CMK (cell line): ENCODE results near the gene KDSR.

Experiments
- DNase-seq: peaks from one replicate; pipeline ENCODE4 v3.0.0-alpha.2; 2010; ENCODE audit warnings: low read depth

KDSR gene

GRCh38 chr18:63321291-63321690, 45.7 kb downstream of the KDSR start:
- no peak for DNase-seq

- no peak for DNase-seq
Measured at GRCh38 chr18:63320975-63321265, 46.1 kb downstream of the KDSR start.

GRCh38 chr18:63320123-63320974, 46.7 kb downstream of the KDSR start:
- DNase-seq, result no peak

GRCh38 chr18:63319383-63320122, 47.5 kb downstream of the KDSR start, which contains the start of gene BCL2:
Gene BCL2, minus strand, starts transcription at chr18:63319769.
- no peak for DNase-seq

GRCh38 chr18:63318889-63319382, 48.1 kb downstream of the KDSR start:
- DNase-seq, result no peak

GRCh38 chr18:63317982-63318888, 48.8 kb downstream of the KDSR start:
- no peak for DNase-seq

- DNase-seq, result no peak
Measured at GRCh38 chr18:63317556-63317946, 49.5 kb downstream of the KDSR start.

GRCh38 chr18:63316612-63317555, 50.1 kb downstream of the KDSR start:
- no peak for DNase-seq

- DNase-seq, result no peak
Measured at GRCh38 chr18:63315876-63316275, 51.1 kb downstream of the KDSR start.

GRCh38 chr18:63315131-63315662, 51.8 kb downstream of the KDSR start:
- no peak for DNase-seq

- DNase-seq, result no peak
Measured at GRCh38 chr18:63314062-63314790, 52.8 kb downstream of the KDSR start.

GRCh38 chr18:63313396-63313917, 53.5 kb downstream of the KDSR start:
- DNase-seq, result no peak

GRCh38 chr18:63312737-63313395, 54.1 kb downstream of the KDSR start:
- DNase-seq, result no peak

- no peak for DNase-seq
Measured at GRCh38 chr18:63312019-63312409, 55.0 kb downstream of the KDSR start.

GRCh38 chr18:63311118-63312018, 55.6 kb downstream of the KDSR start:
- no peak for DNase-seq

- DNase-seq, result no peak
Measured at GRCh38 chr18:63309422-63309821, 57.6 kb downstream of the KDSR start.

- DNase-seq, result no peak
Measured at GRCh38 chr18:63307551-63308200, 59.3 kb downstream of the KDSR start.
